SK-N-SH (cell line): ENCODE data around the gene PREB. TPM values are rescaled to one million over a fixed set of nuclear protein-coding genes. Genes with fewer than 3 reads are reported as not detected.

Experiments
- CTCF ChIA-PET: fragments of 300-600, 350-600 bp; formaldehyde crosslinking; extraction: SDS; loops from one replicate; lab custom pipeline; 2021; lab: Yijun Ruan, JAX
- POLR2A ChIA-PET: fragments of 350-600 bp; sonication (Branson Sonifier 250); formaldehyde crosslinking; extraction: SDS; loops from one replicate; lab custom pipeline; 2020; ENCODE audit warnings: antibody characterized with exemption, inconsistent platforms; lab: Yijun Ruan, JAX
- DNase-seq: peaks from one replicate; pipeline ENCODE4 v3.0.0; 2012
- H2AFZ ChIP-seq: fragments of 200-600 bp; sonication (generic); 2 replicates; pipeline ENCODE4 v1.8.1; 2016; ENCODE audit warnings: antibody characterized with exemption, mild to moderate bottlenecking, low read depth
- H3F3A ChIP-seq: fragments of 200-600 bp; sonication (generic); replicated peaks from 2 replicates; pipeline ENCODE3; 2016; ENCODE audit warnings: antibody characterized with exemption, mild to moderate bottlenecking; ENCODE audit not compliant: insufficient read depth
- H3K27ac ChIP-seq, 2 experiments: fragments of 200-500 bp in 1 of 2; fragments of 200-600 bp in 1 of 2; sonication (Bioruptor generic) in 1 of 2; sonication (generic), shearing (Covaris generic) in 1 of 2; 2 replicates each; pipeline versions ENCODE4 v1.5.1 to v1.6.1; 2014 to 2016; ENCODE audit warnings: low read depth in 2 of 2, inconsistent platforms in 1 of 2, low read length in 1 of 2, mild to moderate bottlenecking in 1 of 2, mixed read lengths in 1 of 2
- H3K27me3 ChIP-seq: fragments of 200-600 bp; sonication (generic), shearing (Covaris generic); 2 replicates; pipeline ENCODE4 v1.6.1; 2016; ENCODE audit warnings: mixed run types; ENCODE audit not compliant: insufficient read depth
- H3K36me3 ChIP-seq, 2 experiments: fragments of 200-500 bp in 1 of 2; fragments of 200-600 bp in 1 of 2; sonication (Bioruptor generic) in 1 of 2; sonication (generic) in 1 of 2; replicated peaks in 1 of 2; 2 replicates each; pipeline versions ENCODE3 to v1.5.1; 2014 to 2016; ENCODE audit warnings: low read length in 1 of 2, mild to moderate bottlenecking in 1 of 2; ENCODE audit not compliant: insufficient read depth in 2 of 2, control insufficient read depth in 1 of 2
- H3K4me1 ChIP-seq, 2 experiments: fragments of 200-500 bp in 1 of 2; fragments of 200-600 bp in 1 of 2; sonication (Bioruptor generic) in 1 of 2; sonication (generic), shearing (Covaris generic) in 1 of 2; 2 replicates each; pipeline versions ENCODE4 v1.5.1 to v1.6.1; 2014 to 2016; ENCODE audit warnings: low read depth in 1 of 2, low read length in 1 of 2, mixed run types in 1 of 2; ENCODE audit not compliant: insufficient read depth in 2 of 2, control insufficient read depth in 1 of 2
- H3K4me2 ChIP-seq: fragments of 200-600 bp; sonication (generic), shearing (Covaris generic); 2 replicates; pipeline ENCODE4 v1.6.1; 2017; ENCODE audit warnings: mixed run types
- H3K4me3 ChIP-seq, 2 experiments: fragments of 200-500 bp in 1 of 2; fragments of 200-600 bp in 1 of 2; sonication (Bioruptor generic) in 1 of 2; sonication (generic), shearing (Covaris generic) in 1 of 2; 2 replicates each; pipeline versions ENCODE4 v1.5.1 to v1.8.1; 2014 to 2016; ENCODE audit warnings: low read depth in 2 of 2, inconsistent platforms in 1 of 2, low read length in 1 of 2, mild to moderate bottlenecking in 1 of 2, mixed read lengths in 1 of 2, moderate library complexity in 1 of 2
- H3K79me2 ChIP-seq: fragments of 200-600 bp; sonication (generic); 2 replicates; pipeline ENCODE4 v1.8.1; 2017; ENCODE audit warnings: mild to moderate bottlenecking; ENCODE audit not compliant: insufficient read depth
- H3K9ac ChIP-seq: fragments of 200-600 bp; sonication (generic); 2 replicates; pipeline ENCODE4 v1.6.1; 2017; ENCODE audit warnings: mixed run types
- H3K9me2 ChIP-seq: fragments of 200-600 bp; sonication (generic); 2 replicates; pipeline ENCODE4 v1.6.1; 2017; ENCODE audit warnings: mixed run types
- H3K9me3 ChIP-seq: fragments of 200-600 bp; sonication (generic); 2 replicates; pipeline ENCODE4 v1.6.1; 2017; ENCODE audit warnings: mixed run types, mild to moderate bottlenecking, moderate library complexity
- H4K20me1 ChIP-seq: fragments of 200-600 bp; sonication (generic); 2 replicates; pipeline ENCODE4 v1.6.1; 2017; ENCODE audit warnings: mild to moderate bottlenecking, mixed run types; ENCODE audit not compliant: insufficient read depth
- ELF1 ChIP-seq: IDR thresholded peaks from 2 replicates; pipeline ENCODE4 v1.4.0; 2012
- EP300 ChIP-seq, 2 experiments: IDR thresholded peaks; 2 replicates each; pipeline versions ENCODE4 v1.4.0 to v1.6.1; 2012; ENCODE audit warnings: borderline replicate concordance in 1 of 2, low read depth in 1 of 2, low read length in 1 of 2
- EZH2phosphoT487 ChIP-seq: fragments of 200-600 bp; sonication (generic); IDR thresholded peaks from 2 replicates; pipeline ENCODE4 v1.6.1; 2017; ENCODE audit warnings: low read depth, mixed run types, mild to moderate bottlenecking, antibody characterized with exemption, moderate library complexity, borderline replicate concordance
- FOXM1 ChIP-seq: IDR thresholded peaks from 2 replicates; pipeline ENCODE4 v1.4.0; 2012; ENCODE audit warnings: low read depth, mild to moderate bottlenecking
- GABPA ChIP-seq: IDR thresholded peaks from 2 replicates; pipeline ENCODE4 v1.4.0; 2012; ENCODE audit warnings: low read depth, mild to moderate bottlenecking
- MXI1 ChIP-seq: IDR thresholded peaks from 2 replicates; pipeline ENCODE4 v1.6.1; 2012; ENCODE audit warnings: mild to moderate bottlenecking, low read depth, low read length, improper control_type of control experiment
- NRF1 ChIP-seq: IDR thresholded peaks from 2 replicates; pipeline ENCODE4 v1.6.1; 2012; ENCODE audit warnings: low read depth, mild to moderate bottlenecking, low read length
- PBX3 ChIP-seq: IDR thresholded peaks from 2 replicates; pipeline ENCODE4; 2012
- POLR2AphosphoS5 ChIP-seq: IDR thresholded peaks from 2 replicates; pipeline ENCODE4 v1.6.1; 2012; ENCODE audit warnings: low read depth, low read length
- RFX5 ChIP-seq: IDR thresholded peaks from 2 replicates; pipeline ENCODE4 v1.6.1; 2012; ENCODE audit warnings: mild to moderate bottlenecking, improper control_type of control experiment, low read length
- SIN3A ChIP-seq: IDR thresholded peaks from 2 replicates; pipeline ENCODE4 v1.6.1; 2012; ENCODE audit warnings: low read depth, mild to moderate bottlenecking, low read length, moderate library complexity, borderline replicate concordance
- SMC3 ChIP-seq: IDR thresholded peaks from 2 replicates; pipeline ENCODE4 v1.6.1; 2012; ENCODE audit warnings: low read depth, low read length, improper control_type of control experiment
- TCF12 ChIP-seq: IDR thresholded peaks from 2 replicates; pipeline ENCODE4 v1.4.0; 2012
- USF1 ChIP-seq: IDR thresholded peaks from 2 replicates; pipeline ENCODE4 v1.4.0; 2012; ENCODE audit warnings: low read depth, borderline replicate concordance
- YY1 ChIP-seq: IDR thresholded peaks from 2 replicates; pipeline ENCODE4 v1.4.0; 2012; ENCODE audit warnings: low read depth, mild to moderate bottlenecking
- ZBTB33 ChIP-seq: IDR thresholded peaks from 2 replicates; pipeline ENCODE4 v1.4.0; 2012; ENCODE audit warnings: low read depth, borderline replicate concordance
- whole genome bisulfite sequencing: methylation state at CpG from one replicate; pipeline ENCODE4 v1.1.6; 2017; ENCODE audit warnings: low lambda C conversion rate; 5-methylcytosine and 5-hydroxymethylcytosine counted together
- polyA plus RNA-seq, 3 experiments: library from polyadenylated mRNA; depleted of rRNA; stranded (reverse); fragments of >200 nt; gene quantifications; 2 replicates each; pipeline ENCODE4 v1.2.3, GENCODE V29; 2012
- TF ChIP-seq, protein P1 (sequence below): IDR thresholded peaks from 2 replicates; pipeline ENCODE4 v1.6.1; 2012; ENCODE audit warnings: mild to moderate bottlenecking, low read depth, low read length, moderate library complexity
- TF ChIP-seq, protein P2 (sequence below): fragments of 150-350 bp; IDR thresholded peaks from 2 replicates; pipeline ENCODE4 v1.6.1; 2017; ENCODE audit warnings: antibody characterized with exemption, low read length, low read depth, borderline replicate concordance

Gene PREB
- polyA plus RNA-seq, 1 of the 3 experiments (the other 2 are of a cell fraction): 47.9 TPM

- Histone ChIP-seq H2AFZ (no peak overlapping the region), H3F3A (no peaks in the 10 kb centered on the region), H3K4me2 (no peak overlapping the region), H3K4me3 (no peak overlapping the region), H3K27ac (no peak overlapping the region), H3K79me2 (peaks cover 19% of the 10 kb centered on the region), H3K36me3 (peaks cover 3 to 4% of the 10 kb centered on the region in 2 experiments), H3K4me1 (peaks cover 7 to 14% of the 10 kb centered on the region in 2 experiments; a peak in 3 of 4 replicates), H3K9ac (no peak overlapping the region), H3K27me3 (peaks cover 18% of the 10 kb centered on the region; the same call in 1 of the 2 replicates), H3K9me2 (no peaks in the 10 kb centered on the region), H3K9me3 (no peaks in the 10 kb centered on the region), H4K20me1 (peaks cover 9% of the 10 kb centered on the region; the same call in 1 of the 2 replicates)
- 92% methylated on average over 17 of the region's 21 CpGs for WGBS
- DNase-seq: no peak
- TF ChIP-seq MXI1 (no peak), FOXM1 (no peak), USF1 (no peak), POLR2AphosphoS5 (no peak), GABPA (no peak), EP300 (IDR thresholded peaks at IDR 0.05; ENCODE audit: borderline replicate concordance in 1 of 2, low read depth in 1 of 2, low read length in 1 of 2) (no peak), YY1 (no peak), SMC3 (no peak), RFX5 (no peak), SIN3A (no peak)
- TF ChIP-seq, protein P1, sequence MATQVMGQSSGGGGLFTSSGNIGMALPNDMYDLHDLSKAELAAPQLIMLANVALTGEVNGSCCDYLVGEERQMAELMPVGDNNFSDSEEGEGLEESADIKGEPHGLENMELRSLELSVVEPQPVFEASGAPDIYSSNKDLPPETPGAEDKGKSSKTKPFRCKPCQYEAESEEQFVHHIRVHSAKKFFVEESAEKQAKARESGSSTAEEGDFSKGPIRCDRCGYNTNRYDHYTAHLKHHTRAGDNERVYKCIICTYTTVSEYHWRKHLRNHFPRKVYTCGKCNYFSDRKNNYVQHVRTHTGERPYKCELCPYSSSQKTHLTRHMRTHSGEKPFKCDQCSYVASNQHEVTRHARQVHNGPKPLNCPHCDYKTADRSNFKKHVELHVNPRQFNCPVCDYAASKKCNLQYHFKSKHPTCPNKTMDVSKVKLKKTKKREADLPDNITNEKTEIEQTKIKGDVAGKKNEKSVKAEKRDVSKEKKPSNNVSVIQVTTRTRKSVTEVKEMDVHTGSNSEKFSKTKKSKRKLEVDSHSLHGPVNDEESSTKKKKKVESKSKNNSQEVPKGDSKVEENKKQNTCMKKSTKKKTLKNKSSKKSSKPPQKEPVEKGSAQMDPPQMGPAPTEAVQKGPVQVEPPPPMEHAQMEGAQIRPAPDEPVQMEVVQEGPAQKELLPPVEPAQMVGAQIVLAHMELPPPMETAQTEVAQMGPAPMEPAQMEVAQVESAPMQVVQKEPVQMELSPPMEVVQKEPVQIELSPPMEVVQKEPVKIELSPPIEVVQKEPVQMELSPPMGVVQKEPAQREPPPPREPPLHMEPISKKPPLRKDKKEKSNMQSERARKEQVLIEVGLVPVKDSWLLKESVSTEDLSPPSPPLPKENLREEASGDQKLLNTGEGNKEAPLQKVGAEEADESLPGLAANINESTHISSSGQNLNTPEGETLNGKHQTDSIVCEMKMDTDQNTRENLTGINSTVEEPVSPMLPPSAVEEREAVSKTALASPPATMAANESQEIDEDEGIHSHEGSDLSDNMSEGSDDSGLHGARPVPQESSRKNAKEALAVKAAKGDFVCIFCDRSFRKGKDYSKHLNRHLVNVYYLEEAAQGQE: no peak
- ChIA-PET POLR2A (no interaction called here), CTCF (interaction anchor here (1.1 to 1.6 kb wide), 2 partner anchors 29 to 166 kb away, joined by 3 to 5 read pairs; no protein-coding TSS in a partner anchor)
These were observed 3.0 kb upstream of the PREB start for GRCh38 chr2:27137322-27137935.

GRCh38 chr2:27136751-27137150 is 2.3 kb upstream of the PREB start:
- H3K4me2 ChIP-seq: no peak overlapping the region
- peaks cover 7 to 14% of the 10 kb centered on the region in 2 experiments; a peak in 3 of 4 replicates for H3K4me1 ChIP-seq
- H3K79me2 ChIP-seq: peaks cover 21% of the 10 kb centered on the region
- no peak overlapping the region for H3K27ac ChIP-seq
- no peaks in the 10 kb centered on the region for H3K9me3 ChIP-seq
- H3K9me2 ChIP-seq: no peaks in the 10 kb centered on the region
- H3K9ac ChIP-seq: no peak overlapping the region
- H3K4me3 ChIP-seq: no peak overlapping the region
- H3K36me3 ChIP-seq: peaks cover 9 to 10% of the 10 kb centered on the region in 2 experiments
- 0 out of 2 replicates have a peak, but pooled peaks cover 13% of the 10 kb centered on the region for H3K27me3 ChIP-seq
- no peak for DNase-seq
- 75% methylated on average over 6 of the region's 7 CpGs for WGBS
- peaks cover 9% of the 10 kb centered on the region; the same call in 1 of the 2 replicates for H4K20me1 ChIP-seq
- no peaks in the 10 kb centered on the region for H3F3A ChIP-seq
- H2AFZ ChIP-seq: no peak overlapping the region
- ChIA-PET CTCF (interaction anchor here (0.6 to 1.6 kb wide), 3 partner anchors 15 to 167 kb away, joined by 3 to 5 read pairs (median 3); no protein-coding TSS in a partner anchor), POLR2A (no interaction called here)
- TF ChIP-seq ZBTB33 (no peak), TCF12 (no peak), NRF1 (no peak), PBX3 (no peak), GABPA (no peak), POLR2AphosphoS5 (no peak), EZH2phosphoT487 (no peak), ELF1 (no peak), EP300 (IDR thresholded peaks at IDR 0.05; ENCODE audit: borderline replicate concordance in 1 of 2, low read depth in 1 of 2, low read length in 1 of 2) (no peak), FOXM1 (no peak)
- TF ChIP-seq, protein P2, sequence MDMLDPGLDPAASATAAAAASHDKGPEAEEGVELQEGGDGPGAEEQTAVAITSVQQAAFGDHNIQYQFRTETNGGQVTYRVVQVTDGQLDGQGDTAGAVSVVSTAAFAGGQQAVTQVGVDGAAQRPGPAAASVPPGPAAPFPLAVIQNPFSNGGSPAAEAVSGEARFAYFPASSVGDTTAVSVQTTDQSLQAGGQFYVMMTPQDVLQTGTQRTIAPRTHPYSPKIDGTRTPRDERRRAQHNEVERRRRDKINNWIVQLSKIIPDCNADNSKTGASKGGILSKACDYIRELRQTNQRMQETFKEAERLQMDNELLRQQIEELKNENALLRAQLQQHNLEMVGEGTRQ: no peak
